K562 (cell line): Measurements from ENCODE around the gene NEMP2. TPM values are rescaled to one million over a fixed set of nuclear protein-coding genes. Genes with fewer than 3 reads are reported as not detected.

Experiments
- ATAC-seq: fragments of 200-7000 bp; cut with Tn5 transposase; 3 replicates; pipeline ENCODE4 v1.9.1; 2020; ENCODE audit warnings: moderate library complexity
- BruUV-seq: library from RNA; stranded (reverse); fragments of 400-500 nt; replicated peaks from 2 replicates; lab custom pipeline; 2021; lab: Mats Ljungman, UMichigan
- CTCF ChIA-PET: fragments of 300-600 bp; formaldehyde crosslinking; extraction: SDS; loops from one replicate; lab custom pipeline; 2021; ENCODE audit warnings: low intra/inter-chr PET ratio; lab: Yijun Ruan, JAX
- POLR2A ChIA-PET: fragments of 300-600, 350-650 bp; sonication (Branson Sonifier 250); formaldehyde crosslinking; extraction: SDS; loops from one replicate; lab custom pipeline; 2021; ENCODE audit warnings: antibody characterized with exemption, inconsistent platforms; lab: Yijun Ruan, JAX
- DNase-seq, 4 experiments: peaks; one replicate each; pipeline versions ENCODE4 v3.0.0 to v3.0.0-alpha.2; 2011 to 2018; ENCODE audit warnings: low spot score in 3 of 4, mixed read lengths in 3 of 4; ENCODE audit errors: extremely low read depth in 1 of 4
- FAIRE-seq: peaks from 2 replicates; lab custom pipeline; 2011; peaks lifted over from hg19 to GRCh38; lab: Jason Lieb, UNC
- H2AFZ ChIP-seq: 2 replicates; pipeline ENCODE4 v1.6.0; 2011; ENCODE audit warnings: low read depth, low read length, control low read depth, inconsistent platforms
- H3K27ac ChIP-seq: fragments of 200-600 bp; 3 replicates; pipeline ENCODE4 v1.8.0; 2011; ENCODE audit warnings: low read depth, mild to moderate bottlenecking, control low read depth, inconsistent platforms, low read length, moderate library complexity, mixed read lengths; ENCODE audit errors: extremely low read depth
- H3K27me3 ChIP-seq, 2 experiments: fragments of 300-600 bp in 1 of 2; 2 replicates in 1 of 2; 3 replicates in 1 of 2; pipeline versions ENCODE4 v1.6.0 to v1.8.0; 2011; ENCODE audit warnings: inconsistent platforms in 2 of 2, low read length in 2 of 2, mild to moderate bottlenecking in 1 of 2, mixed read lengths in 1 of 2, moderate library complexity in 1 of 2; ENCODE audit not compliant: control insufficient read depth in 2 of 2, insufficient read depth in 2 of 2
- H3K36me3 ChIP-seq: fragments of 300-600 bp; 3 replicates; pipeline ENCODE4 v1.8.0; 2011; ENCODE audit warnings: mild to moderate bottlenecking, low read length, inconsistent platforms; ENCODE audit not compliant: control insufficient read depth, insufficient read depth
- H3K4me1 ChIP-seq, 2 experiments: fragments of 200-600 bp in 1 of 2; replicated peaks in 1 of 2; 2 replicates in 1 of 2; 3 replicates in 1 of 2; pipeline versions ENCODE4 v1.5.1 to v1.8.0; 2011; ENCODE audit warnings: inconsistent platforms in 2 of 2, low read length in 2 of 2, mild to moderate bottlenecking in 1 of 2, mixed read lengths in 1 of 2, moderate library complexity in 1 of 2; ENCODE audit not compliant: control insufficient read depth in 2 of 2, insufficient read depth in 2 of 2
- H3K4me2 ChIP-seq: 2 replicates; pipeline ENCODE4 v1.6.1; 2011; ENCODE audit warnings: low read length, control low read depth, inconsistent platforms, mixed read lengths; ENCODE audit not compliant: insufficient read depth
- H3K4me3 ChIP-seq: fragments of 200-600 bp; sonication (generic), shearing (Covaris generic); 2 replicates; pipeline ENCODE4 v1.5.1; 2016; ENCODE audit warnings: control low read depth, inconsistent platforms
- H3K79me2 ChIP-seq: fragments of 200-600 bp; 3 replicates; pipeline ENCODE4 v1.8.0; 2011; ENCODE audit warnings: low read length, inconsistent platforms; ENCODE audit not compliant: control insufficient read depth, insufficient read depth
- H3K9ac ChIP-seq, 2 experiments: 2 replicates each; pipeline versions ENCODE4 v1.6.0 to v1.6.1; 2011; ENCODE audit warnings: low read depth in 2 of 2, low read length in 2 of 2, control low read depth in 1 of 2, inconsistent platforms in 1 of 2, mild to moderate bottlenecking in 1 of 2, mixed read lengths in 1 of 2; ENCODE audit not compliant: insufficient read depth in 1 of 2
- H3K9me1 ChIP-seq: one replicate; pipeline ENCODE4 v1.6.0; 2011; ENCODE audit warnings: inconsistent platforms, mild to moderate bottlenecking, low read length, moderate library complexity; ENCODE audit not compliant: control insufficient read depth, insufficient read depth
- H3K9me3 ChIP-seq: replicated peaks from 2 replicates; pipeline ENCODE4 v1.5.1; 2011; ENCODE audit warnings: low read depth, low read length, inconsistent platforms; ENCODE audit not compliant: control insufficient read depth, insufficient read depth
- H4K20me1 ChIP-seq: replicated peaks from 2 replicates; pipeline ENCODE4 v1.6.1; 2011; ENCODE audit warnings: low read length, inconsistent platforms, mixed read lengths; ENCODE audit not compliant: control insufficient read depth, insufficient read depth
- BHLHE40 ChIP-seq: IDR thresholded peaks from 2 replicates; pipeline ENCODE4 v1.6.1; 2011; ENCODE audit warnings: low read length, improper control_type of control experiment
- CBFA2T3 ChIP-seq: fragments of 450-650 bp; IDR thresholded peaks from 2 replicates; pipeline ENCODE4 v1.6.1; 2017
- DEAF1 ChIP-seq: fragments of 450-650 bp; formaldehyde crosslinking; IDR thresholded peaks from 2 replicates; pipeline ENCODE4 v1.4.0; 2020; ENCODE audit warnings: mild to moderate bottlenecking, moderate library complexity
- E2F6 ChIP-seq, 2 experiments: IDR thresholded peaks; 2 replicates each; pipeline ENCODE4 v1.6.1; 2011; ENCODE audit warnings: borderline replicate concordance in 1 of 2, control low read depth in 1 of 2, low read depth in 1 of 2, low read length in 1 of 2, mild to moderate bottlenecking in 1 of 2, mixed read lengths in 1 of 2, moderate library complexity in 1 of 2; ENCODE audit not compliant: insufficient read depth in 1 of 2, insufficient read length in 1 of 2, poor library complexity in 1 of 2, severe bottlenecking in 1 of 2; ENCODE audit errors: extremely low read depth in 1 of 2
- HDAC2 ChIP-seq: fragments of 450-650 bp; IDR thresholded peaks from 2 replicates; pipeline ENCODE4 v1.6.1; 2016; ENCODE audit warnings: mild to moderate bottlenecking
- ILF3 ChIP-seq: fragments of 450-650 bp; IDR thresholded peaks from 2 replicates; pipeline ENCODE4 v1.6.1; 2018; ENCODE audit warnings: antibody characterized with exemption, mild to moderate bottlenecking, moderate library complexity, borderline replicate concordance
- LARP7 ChIP-seq: fragments of 450-650 bp; IDR thresholded peaks from 2 replicates; pipeline ENCODE4 v1.6.1; 2016
- MLLT1 ChIP-seq, 2 experiments: fragments of 450-650 bp; IDR thresholded peaks; 2 replicates each; pipeline ENCODE4 v1.6.1; 2016
- NCOA1 ChIP-seq: fragments of 450-650 bp; IDR thresholded peaks from 2 replicates; pipeline ENCODE4 v1.6.1; 2016; ENCODE audit warnings: low read depth
- NCOR1 ChIP-seq: fragments of 450-650 bp; IDR thresholded peaks from 2 replicates; pipeline ENCODE4 v1.6.1; 2016; ENCODE audit warnings: mild to moderate bottlenecking, moderate library complexity
- NFYB ChIP-seq: IDR thresholded peaks from 2 replicates; pipeline ENCODE4 v1.6.1; 2011; ENCODE audit warnings: mild to moderate bottlenecking, moderate library complexity; ENCODE audit not compliant: insufficient read length; ENCODE audit errors: extremely low read depth
- RAD51 ChIP-seq: fragments of 450-650 bp; IDR thresholded peaks from 2 replicates; pipeline ENCODE4 v1.7.1; 2016; ENCODE audit warnings: low read depth, mild to moderate bottlenecking, borderline replicate concordance
- RHOXF2B ChIP-seq: fragments of 250-450 bp; sonication (Bioruptor Pico); conservative IDR thresholded peaks from 2 replicates; pipeline ENCODE4 v1.5.1; 2021
- SMARCE1 ChIP-seq: fragments of 450-650 bp; IDR thresholded peaks from 2 replicates; pipeline ENCODE4 v1.7.1; 2016; ENCODE audit warnings: mild to moderate bottlenecking
- SOX6 ChIP-seq: fragments of 450-650 bp; IDR thresholded peaks from 2 replicates; pipeline ENCODE4 v1.6.1; 2014; ENCODE audit warnings: mild to moderate bottlenecking
- TAL1 ChIP-seq: fragments of 450-650 bp; IDR thresholded peaks from 2 replicates; pipeline ENCODE4 v1.6.1; 2016; ENCODE audit warnings: mild to moderate bottlenecking
- TCF3 ChIP-seq: sonication (generic); formaldehyde crosslinking; IDR thresholded peaks from 2 replicates; pipeline ENCODE4 v1.4.0; 2020; ENCODE audit warnings: mild to moderate bottlenecking, missing genetic modification reagents
- ZC3H4 ChIP-seq: sonication (generic); formaldehyde crosslinking; IDR thresholded peaks from 2 replicates; pipeline ENCODE4 v1.9.0; 2021; ENCODE audit warnings: missing genetic modification reagents, borderline replicate concordance
- ZNF12 ChIP-seq: sonication (generic); formaldehyde crosslinking; IDR thresholded peaks from 2 replicates; pipeline ENCODE4 v1.4.0; 2020; ENCODE audit warnings: mild to moderate bottlenecking, missing genetic modification reagents
- WGBS: fragments of 100-300 bp; shearing (Covaris generic); methylation state at CpG from one replicate; pipeline ENCODE4 v1.1.6; 2016; ENCODE audit warnings: low coverage, mixed read lengths; ENCODE audit not compliant: insufficient coverage; ENCODE audit errors: missing lambda C conversion rate; 5-methylcytosine and 5-hydroxymethylcytosine counted together
- in situ Hi-C: fragments of 300-500 bp; cut with MboI; formaldehyde crosslinking; loops from 4 replicates; pipeline ENCODE4 v1.15.0; 2018; ENCODE audit warnings: inconsistent platforms, mixed read lengths
- intact Hi-C: fragments of 100-400 bp; cut with micrococcal nuclease; formaldehyde crosslinking; loops from 2 replicates; pipeline ENCODE4 v1.14.2; 2022
- polyA plus RNA-seq, 8 experiments: library from polyadenylated mRNA; depleted of rRNA in 4 of 8; stranded (reverse) in 5 of 8; unstranded in 3 of 8; fragments of >200 nt; fragmentation: Nextera tagmentation in 2 of 8; fragmentation: Illumina TruSeq in 1 of 8; extraction: Ambion mirVana in 2 of 8; extraction: Trizol in 1 of 8; gene quantifications; 2 replicates each; pipeline versions ENCODE4 v1.2.1 to v1.2.3, GENCODE V29; 2011 to 2014; ENCODE audit warnings: inconsistent platforms in 1 of 8, missing spikeins in 1 of 8
- total RNA-seq, 7 experiments: library from RNA; depleted of rRNA in 6 of 7; stranded (reverse); fragments of >200 nt in 6 of 7; fragmentation: Illumina TruSeq in 2 of 7; extraction: Trizol in 2 of 7; gene quantifications; 2 replicates each; pipeline versions ENCODE4 v1.2.1 to v1.2.3, GENCODE V29; 2011 to 2021; ENCODE audit warnings: low replicate concordance in 1 of 7

The NEMP2 gene
- total and polyA plus RNA-seq, 9 of the 15 experiments (the other 6 are each of a cell fraction or from before 2014, with no cell fraction given): 0.32 to 3.0 (median 1.7) TPM

- WGBS: 5% methylated on average over 6 of the region's 6 CpGs
- Histone ChIP-seq H3K4me2 (peak overlapping the region; percentile 52), H3K9ac (peak overlapping the region; percentile 7 to 19; a peak in 2 of 4 replicates), H3K4me3 (no peak overlapping the region), H3K36me3 (no peaks in the 10 kb centered on the region), H3K4me1 (peaks cover 2 to 51% of the 10 kb centered on the region in 2 experiments; a peak in 4 of 5 replicates), H3K79me2 (no peaks in the 10 kb centered on the region), H3K9me3 (no peaks in the 10 kb centered on the region), H3K27me3 (no peaks in the 10 kb centered on the region), H4K20me1 (no peaks in the 10 kb centered on the region), H2AFZ (peak overlapping the region; percentile 67; the same call in 1 of the 2 replicates), H3K9me1 (no peaks in the 10 kb centered on the region), H3K27ac (peak overlapping the region; percentile 54; the same call in 2 of the 3 replicates)
- CTCF ChIA-PET: interaction anchor here (0.6 kb wide), 1 partner anchor 111 kb away, joined by 3 read pairs; no protein-coding TSS in a partner anchor
- no TSS peak for BruUV-seq
- POLR2A ChIA-PET: interaction anchor here (0.7 to 1.5 kb wide), 2 partner anchors 9 to 198 kb away, joined by 4 to 5 read pairs; no protein-coding TSS in a partner anchor
- in situ Hi-C loops (no loop called here), intact Hi-C loops (no loop called here)
- DNase-seq (peak; percentile 16 to 60 (median 38)), FAIRE-seq (peak; percentile 56), ATAC-seq (peak; percentile 67)
- TF ChIP-seq MLLT1 (IDR thresholded peaks at IDR 0.05) (0 out of 4 replicates have a peak, but pooled peaks of 1 of the 2 experiments have one; percentile 39), RAD51 (no peak), E2F6 (IDR thresholded peaks at IDR 0.05; ENCODE audit: borderline replicate concordance in 1 of 2, extremely low read depth in 1 of 2, insufficient read depth in 1 of 2, insufficient read length in 1 of 2, low read depth in 1 of 2, low read length in 1 of 2, poor library complexity in 1 of 2, severe bottlenecking in 1 of 2) (no peak), TCF3 (peak; percentile 62), DEAF1 (CRISPR knock-in tag) (no peak), SOX6 (no peak), NCOA1 (0 out of 2 replicates have a peak, but pooled peaks have one; percentile 29), RHOXF2B (CRISPR knock-in tag) (no peak), ZNF12 (CRISPR knock-in tag) (no peak), NCOR1 (0 out of 2 replicates have a peak, but pooled peaks have one; percentile 11), SMARCE1 (peak; percentile 59; the same call in 1 of the 2 replicates), TAL1 (peak; percentile 33; the same call in 1 of the 2 replicates), ILF3 (no peak), CBFA2T3 (peak; percentile 74), HDAC2 (0 out of 2 replicates have a peak, but pooled peaks have one; percentile 27), LARP7 (peak; percentile 68; the same call in 1 of the 2 replicates), BHLHE40 (peak; percentile 53), ZC3H4 (CRISPR knock-in tag) (no peak), NFYB (no peak)
Measured at GRCh38 chr2:190578158-190579057, 43.9 kb upstream of the NEMP2 start.
